SK-N-SH (cell line): ENCODE measurements around the gene GCNT2. TPM values are rescaled to one million over a fixed set of nuclear protein-coding genes. Genes with fewer than 3 reads are reported as not detected.

Experiments
- CTCF ChIA-PET: fragments of 300-600, 350-600 bp; formaldehyde crosslinking; extraction: SDS; loops from one replicate; lab custom pipeline; 2021; lab: Yijun Ruan, JAX
- POLR2A ChIA-PET: fragments of 350-600 bp; sonication (Branson Sonifier 250); formaldehyde crosslinking; extraction: SDS; loops from one replicate; lab custom pipeline; 2020; ENCODE audit warnings: antibody characterized with exemption, inconsistent platforms; lab: Yijun Ruan, JAX
- DNase-seq: peaks from one replicate; pipeline ENCODE4 v3.0.0; 2012
- H2AFZ ChIP-seq: fragments of 200-600 bp; sonication (generic); 2 replicates; pipeline ENCODE4 v1.8.1; 2016; ENCODE audit warnings: antibody characterized with exemption, mild to moderate bottlenecking, low read depth
- H3F3A ChIP-seq: fragments of 200-600 bp; sonication (generic); replicated peaks from 2 replicates; pipeline ENCODE3; 2016; ENCODE audit warnings: antibody characterized with exemption, mild to moderate bottlenecking; ENCODE audit not compliant: insufficient read depth
- H3K27ac ChIP-seq, 2 experiments: fragments of 200-500 bp in 1 of 2; fragments of 200-600 bp in 1 of 2; sonication (Bioruptor generic) in 1 of 2; sonication (generic), shearing (Covaris generic) in 1 of 2; 2 replicates each; pipeline versions ENCODE4 v1.5.1 to v1.6.1; 2014 to 2016; ENCODE audit warnings: low read depth in 2 of 2, inconsistent platforms in 1 of 2, low read length in 1 of 2, mild to moderate bottlenecking in 1 of 2, mixed read lengths in 1 of 2
- H3K27me3 ChIP-seq: fragments of 200-600 bp; sonication (generic), shearing (Covaris generic); 2 replicates; pipeline ENCODE4 v1.6.1; 2016; ENCODE audit warnings: mixed run types; ENCODE audit not compliant: insufficient read depth
- H3K36me3 ChIP-seq, 2 experiments: fragments of 200-500 bp in 1 of 2; fragments of 200-600 bp in 1 of 2; sonication (Bioruptor generic) in 1 of 2; sonication (generic) in 1 of 2; replicated peaks in 1 of 2; 2 replicates each; pipeline versions ENCODE3 to v1.5.1; 2014 to 2016; ENCODE audit warnings: low read length in 1 of 2, mild to moderate bottlenecking in 1 of 2; ENCODE audit not compliant: insufficient read depth in 2 of 2, control insufficient read depth in 1 of 2
- H3K4me1 ChIP-seq, 2 experiments: fragments of 200-500 bp in 1 of 2; fragments of 200-600 bp in 1 of 2; sonication (Bioruptor generic) in 1 of 2; sonication (generic), shearing (Covaris generic) in 1 of 2; 2 replicates each; pipeline versions ENCODE4 v1.5.1 to v1.6.1; 2014 to 2016; ENCODE audit warnings: low read depth in 1 of 2, low read length in 1 of 2, mixed run types in 1 of 2; ENCODE audit not compliant: insufficient read depth in 2 of 2, control insufficient read depth in 1 of 2
- H3K4me2 ChIP-seq: fragments of 200-600 bp; sonication (generic), shearing (Covaris generic); 2 replicates; pipeline ENCODE4 v1.6.1; 2017; ENCODE audit warnings: mixed run types
- H3K4me3 ChIP-seq, 2 experiments: fragments of 200-500 bp in 1 of 2; fragments of 200-600 bp in 1 of 2; sonication (Bioruptor generic) in 1 of 2; sonication (generic), shearing (Covaris generic) in 1 of 2; 2 replicates each; pipeline versions ENCODE4 v1.5.1 to v1.8.1; 2014 to 2016; ENCODE audit warnings: low read depth in 2 of 2, inconsistent platforms in 1 of 2, low read length in 1 of 2, mild to moderate bottlenecking in 1 of 2, mixed read lengths in 1 of 2, moderate library complexity in 1 of 2
- H3K79me2 ChIP-seq: fragments of 200-600 bp; sonication (generic); 2 replicates; pipeline ENCODE4 v1.8.1; 2017; ENCODE audit warnings: mild to moderate bottlenecking; ENCODE audit not compliant: insufficient read depth
- H3K9ac ChIP-seq: fragments of 200-600 bp; sonication (generic); 2 replicates; pipeline ENCODE4 v1.6.1; 2017; ENCODE audit warnings: mixed run types
- H3K9me2 ChIP-seq: fragments of 200-600 bp; sonication (generic); 2 replicates; pipeline ENCODE4 v1.6.1; 2017; ENCODE audit warnings: mixed run types
- H3K9me3 ChIP-seq: fragments of 200-600 bp; sonication (generic); 2 replicates; pipeline ENCODE4 v1.6.1; 2017; ENCODE audit warnings: mixed run types, mild to moderate bottlenecking, moderate library complexity
- H4K20me1 ChIP-seq: fragments of 200-600 bp; sonication (generic); 2 replicates; pipeline ENCODE4 v1.6.1; 2017; ENCODE audit warnings: mild to moderate bottlenecking, mixed run types; ENCODE audit not compliant: insufficient read depth
- ELF1 ChIP-seq: IDR thresholded peaks from 2 replicates; pipeline ENCODE4 v1.4.0; 2012
- FOSL2 ChIP-seq: IDR thresholded peaks from 2 replicates; pipeline ENCODE4 v1.4.0; 2012; ENCODE audit warnings: low read depth, mild to moderate bottlenecking, moderate library complexity, borderline replicate concordance
- GABPA ChIP-seq: IDR thresholded peaks from 2 replicates; pipeline ENCODE4 v1.4.0; 2012; ENCODE audit warnings: low read depth, mild to moderate bottlenecking
- JUND ChIP-seq: IDR thresholded peaks from 2 replicates; pipeline ENCODE4 v1.4.0; 2012
- MEF2A ChIP-seq: IDR thresholded peaks from 2 replicates; pipeline ENCODE4 v1.4.0; 2012; ENCODE audit warnings: low read depth, borderline replicate concordance
- NFIC ChIP-seq: IDR thresholded peaks from 2 replicates; pipeline ENCODE4 v1.4.0; 2012; ENCODE audit warnings: borderline replicate concordance
- NRF1 ChIP-seq: IDR thresholded peaks from 2 replicates; pipeline ENCODE4 v1.6.1; 2012; ENCODE audit warnings: low read depth, mild to moderate bottlenecking, low read length
- POLR2AphosphoS5 ChIP-seq: IDR thresholded peaks from 2 replicates; pipeline ENCODE4 v1.6.1; 2012; ENCODE audit warnings: low read depth, low read length
- RCOR1 ChIP-seq: fragments of 150-350 bp; IDR thresholded peaks from 2 replicates; pipeline ENCODE4 v1.6.1; 2017; ENCODE audit warnings: antibody characterized with exemption, low read length
- RFX5 ChIP-seq: IDR thresholded peaks from 2 replicates; pipeline ENCODE4 v1.6.1; 2012; ENCODE audit warnings: mild to moderate bottlenecking, improper control_type of control experiment, low read length
- RXRA ChIP-seq: IDR thresholded peaks from 2 replicates; pipeline ENCODE4 v1.4.0; 2012; ENCODE audit warnings: low read depth, mild to moderate bottlenecking, borderline replicate concordance
- TEAD4 ChIP-seq: IDR thresholded peaks from 2 replicates; pipeline ENCODE4 v1.4.0; 2012; ENCODE audit warnings: mild to moderate bottlenecking, borderline replicate concordance; ENCODE audit not compliant: insufficient read depth
- WGBS: methylation state at CpG from one replicate; pipeline ENCODE4 v1.1.6; 2017; ENCODE audit warnings: low lambda C conversion rate; 5-methylcytosine and 5-hydroxymethylcytosine counted together
- polyA plus RNA-seq, 3 experiments: library from polyadenylated mRNA; depleted of rRNA; stranded (reverse); fragments of >200 nt; gene quantifications; 2 replicates each; pipeline ENCODE4 v1.2.3, GENCODE V29; 2012
- TF ChIP-seq, protein P1 (sequence below): fragments of 150-350 bp; IDR thresholded peaks from 2 replicates; pipeline ENCODE4 v1.6.1; 2017; ENCODE audit warnings: antibody characterized with exemption, low read length, low read depth, borderline replicate concordance
- TF ChIP-seq, protein P2 (sequence below): IDR thresholded peaks from 2 replicates; pipeline ENCODE4 v1.4.0; 2012; ENCODE audit warnings: low read depth
- TF ChIP-seq, protein P3 (sequence below): IDR thresholded peaks from 2 replicates; pipeline ENCODE4; 2012
- TF ChIP-seq, protein P4 (sequence below): IDR thresholded peaks from 2 replicates; pipeline ENCODE4 v1.4.0; 2012; ENCODE audit warnings: low read depth, borderline replicate concordance

The GCNT2 gene
- polyA plus RNA-seq, 1 of the 3 experiments (the other 2 are of a cell fraction), result 0.13 TPM

DNA sequence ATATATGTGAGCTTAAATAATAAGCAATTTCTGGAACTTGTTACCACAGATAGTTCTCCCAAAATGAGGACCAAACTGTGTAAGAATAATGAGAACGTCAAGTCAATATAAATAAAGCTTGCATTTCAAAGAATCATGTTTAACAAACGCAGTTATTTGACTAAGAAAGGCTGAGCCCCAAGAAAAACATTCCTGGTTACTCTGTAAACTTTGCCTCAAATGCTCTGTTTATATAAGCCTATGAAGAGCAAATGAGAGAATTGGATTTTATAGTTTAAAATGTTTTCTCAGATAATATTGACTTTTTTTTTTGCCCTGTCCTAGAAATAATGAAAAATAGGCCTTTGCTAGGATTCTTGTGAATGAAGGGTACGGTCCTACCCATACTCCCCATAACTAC lies 91.9 kb downstream of the GCNT2 start:
- H3K4me3 ChIP-seq, result no peak overlapping the region
- H3K9ac ChIP-seq, result no peak overlapping the region
- H3K4me2 ChIP-seq, result no peak overlapping the region
- no peak overlapping the region for H2AFZ ChIP-seq
- H4K20me1 ChIP-seq, result no peaks in the 10 kb centered on the region
- TF ChIP-seq RXRA (no peak), POLR2AphosphoS5 (no peak), NFIC (no peak), JUND (no peak), TEAD4 (no peak), RFX5 (no peak), GABPA (no peak)
- TF ChIP-seq, protein P1, sequence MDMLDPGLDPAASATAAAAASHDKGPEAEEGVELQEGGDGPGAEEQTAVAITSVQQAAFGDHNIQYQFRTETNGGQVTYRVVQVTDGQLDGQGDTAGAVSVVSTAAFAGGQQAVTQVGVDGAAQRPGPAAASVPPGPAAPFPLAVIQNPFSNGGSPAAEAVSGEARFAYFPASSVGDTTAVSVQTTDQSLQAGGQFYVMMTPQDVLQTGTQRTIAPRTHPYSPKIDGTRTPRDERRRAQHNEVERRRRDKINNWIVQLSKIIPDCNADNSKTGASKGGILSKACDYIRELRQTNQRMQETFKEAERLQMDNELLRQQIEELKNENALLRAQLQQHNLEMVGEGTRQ, result no peak
- TF ChIP-seq, protein P2, sequence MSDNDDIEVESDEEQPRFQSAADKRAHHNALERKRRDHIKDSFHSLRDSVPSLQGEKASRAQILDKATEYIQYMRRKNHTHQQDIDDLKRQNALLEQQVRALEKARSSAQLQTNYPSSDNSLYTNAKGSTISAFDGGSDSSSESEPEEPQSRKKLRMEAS, result no peak
- H3K79me2 ChIP-seq, result no peaks in the 10 kb centered on the region
- CTCF ChIA-PET, result no interaction called here
- H3F3A ChIP-seq, result no peaks in the 10 kb centered on the region
- no peak for DNase-seq
- H3K9me3 ChIP-seq, result no peaks in the 10 kb centered on the region
- no peaks in the 10 kb centered on the region for H3K4me1 ChIP-seq
- H3K9me2 ChIP-seq, result no peaks in the 10 kb centered on the region
- no peak overlapping the region for H3K27ac ChIP-seq
- POLR2A ChIA-PET, result no interaction called here
- H3K36me3 ChIP-seq, result no peaks in the 10 kb centered on the region
- WGBS, result 51% methylated on average over 3 of the region's 3 CpGs
- no peaks in the 10 kb centered on the region for H3K27me3 ChIP-seq

DNA sequence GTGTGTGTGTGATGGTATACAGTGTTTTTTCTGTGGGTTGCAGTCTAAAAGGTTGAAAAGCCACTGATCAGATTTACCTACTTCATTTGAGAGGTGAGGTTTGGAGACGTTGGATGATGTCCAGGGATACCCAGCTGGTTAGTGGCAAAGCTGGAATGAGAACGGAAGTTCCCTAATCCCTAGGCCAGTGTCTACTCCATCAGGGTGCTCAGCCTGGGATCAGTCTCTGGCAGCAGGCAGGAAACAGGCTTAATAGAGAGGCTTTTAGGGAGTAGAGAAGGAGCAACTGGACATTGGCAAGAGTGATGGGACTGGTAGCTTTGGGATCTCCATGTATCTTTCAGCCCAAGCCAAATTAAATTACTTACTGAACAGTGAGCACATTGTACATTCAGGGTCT lies 92.6 kb downstream of the GCNT2 start:
- Histone ChIP-seq H3K4me1 (no peaks in the 10 kb centered on the region), H3K79me2 (no peaks in the 10 kb centered on the region), H3K27ac (no peak overlapping the region), H3K36me3 (no peaks in the 10 kb centered on the region), H4K20me1 (no peaks in the 10 kb centered on the region), H3K4me3 (no peak overlapping the region), H3K9me2 (no peaks in the 10 kb centered on the region), H3K27me3 (no peaks in the 10 kb centered on the region), H3K9me3 (no peaks in the 10 kb centered on the region), H2AFZ (no peak overlapping the region), H3K4me2 (no peak overlapping the region), H3K9ac (no peak overlapping the region), H3F3A (no peaks in the 10 kb centered on the region)
- TF ChIP-seq FOSL2 (no peak), NRF1 (no peak), MEF2A (no peak), ELF1 (no peak), RCOR1 (no peak)
- TF ChIP-seq, protein P3, sequence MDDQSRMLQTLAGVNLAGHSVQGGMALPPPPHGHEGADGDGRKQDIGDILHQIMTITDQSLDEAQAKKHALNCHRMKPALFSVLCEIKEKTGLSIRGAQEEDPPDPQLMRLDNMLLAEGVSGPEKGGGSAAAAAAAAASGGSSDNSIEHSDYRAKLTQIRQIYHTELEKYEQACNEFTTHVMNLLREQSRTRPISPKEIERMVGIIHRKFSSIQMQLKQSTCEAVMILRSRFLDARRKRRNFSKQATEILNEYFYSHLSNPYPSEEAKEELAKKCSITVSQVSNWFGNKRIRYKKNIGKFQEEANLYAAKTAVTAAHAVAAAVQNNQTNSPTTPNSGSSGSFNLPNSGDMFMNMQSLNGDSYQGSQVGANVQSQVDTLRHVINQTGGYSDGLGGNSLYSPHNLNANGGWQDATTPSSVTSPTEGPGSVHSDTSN, result no peak
- TF ChIP-seq, protein P4, sequence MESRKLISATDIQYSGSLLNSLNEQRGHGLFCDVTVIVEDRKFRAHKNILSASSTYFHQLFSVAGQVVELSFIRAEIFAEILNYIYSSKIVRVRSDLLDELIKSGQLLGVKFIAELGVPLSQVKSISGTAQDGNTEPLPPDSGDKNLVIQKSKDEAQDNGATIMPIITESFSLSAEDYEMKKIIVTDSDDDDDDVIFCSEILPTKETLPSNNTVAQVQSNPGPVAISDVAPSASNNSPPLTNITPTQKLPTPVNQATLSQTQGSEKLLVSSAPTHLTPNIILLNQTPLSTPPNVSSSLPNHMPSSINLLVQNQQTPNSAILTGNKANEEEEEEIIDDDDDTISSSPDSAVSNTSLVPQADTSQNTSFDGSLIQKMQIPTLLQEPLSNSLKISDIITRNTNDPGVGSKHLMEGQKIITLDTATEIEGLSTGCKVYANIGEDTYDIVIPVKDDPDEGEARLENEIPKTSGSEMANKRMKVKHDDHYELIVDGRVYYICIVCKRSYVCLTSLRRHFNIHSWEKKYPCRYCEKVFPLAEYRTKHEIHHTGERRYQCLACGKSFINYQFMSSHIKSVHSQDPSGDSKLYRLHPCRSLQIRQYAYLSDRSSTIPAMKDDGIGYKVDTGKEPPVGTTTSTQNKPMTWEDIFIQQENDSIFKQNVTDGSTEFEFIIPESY, result no peak
- TF ChIP-seq, protein P1, result no peak
- CTCF ChIA-PET, result no interaction called here
- no peak for DNase-seq
- WGBS, result 61% methylated on average over 2 of the region's 2 CpGs
- POLR2A ChIA-PET, result no interaction called here
